PC-3 (cell line): ENCODE results near the gene GASK1B.

Experiments
- EZH2 ChIP-seq: fragments of 300-600 bp; sonication (generic); IDR thresholded peaks from one replicate; pipeline ENCODE4 v1.6.1; 2017; ENCODE audit warnings: antibody characterized with exemption, mild to moderate bottlenecking, low read length; ENCODE audit not compliant: unreplicated experiment
- EZH2phosphoT487 ChIP-seq: fragments of 300-600 bp; sonication (generic); IDR thresholded peaks from 2 replicates; pipeline ENCODE4 v1.6.1; 2018; ENCODE audit warnings: mild to moderate bottlenecking, antibody characterized with exemption, low read length, borderline replicate concordance

GRCh38 chr4:158189422-158189821 is 16.6 kb upstream of the GASK1B start:
- TF ChIP-seq EZH2 (no peak), EZH2phosphoT487 (no peak)
